Central memory CD8-positive, alpha-beta T cell (primary cell): ENCODE data around the gene ATXN7L1.
A peak's percentile ranks its signal among the peaks of the same experiment; 100 is the strongest.

ENCODE experiments used
- ATAC-seq: fragments of 150-1000 bp; cut with Tn5 transposase; replicated peaks from 2 replicates; pipeline ENCODE4 v1.10.0; 2022; ENCODE audit warnings: mild to moderate bottlenecking, moderate FRiP score, moderate number of reproducible peaks; ENCODE audit not compliant: poor library complexity, severe bottlenecking; ENCODE audit errors: extremely low read depth
- DNase-seq, 2 donors: peaks; one replicate each; pipeline ENCODE4 v3.0.0; 2021; ENCODE audit warnings: low spot score in 2 of 2
- H3K27ac Mint-ChIP-seq: one replicate; pipeline ENCODE4 v1.8.0; 2022; ENCODE audit warnings: low read depth, mild to moderate bottlenecking, moderate library complexity, mixed read lengths
- H3K27me3 Mint-ChIP-seq: one replicate; pipeline ENCODE4 v1.8.0; 2022; ENCODE audit warnings: mixed read lengths
- H3K36me3 Mint-ChIP-seq: one replicate; pipeline ENCODE4 v1.8.0; 2022; ENCODE audit warnings: mild to moderate bottlenecking, moderate library complexity, mixed read lengths; ENCODE audit not compliant: insufficient read depth
- H3K4me1 Mint-ChIP-seq: one replicate; pipeline ENCODE4 v1.8.0; 2022; ENCODE audit warnings: mixed read lengths
- H3K4me3 Mint-ChIP-seq: one replicate; pipeline ENCODE4 v1.8.0; 2022; ENCODE audit warnings: mild to moderate bottlenecking, moderate library complexity, mixed read lengths
- H3K9me3 Mint-ChIP-seq: one replicate; pipeline ENCODE4 v1.8.0; 2022; ENCODE audit warnings: mixed read lengths

Gene ATXN7L1

GRCh38 chr7:105827151-105827875 is 49.1 kb downstream of the ATXN7L1 start:
- Mint-ChIP-seq H3K27me3 (no peaks in the 10 kb centered on the region), H3K27ac (no peak overlapping the region), H3K4me1 (peaks cover 38% of the 10 kb centered on the region), H3K4me3 (no peak overlapping the region), H3K36me3 (peaks cover 4% of the 10 kb centered on the region), H3K9me3 (peaks cover 5% of the 10 kb centered on the region)
- DNase-seq (no peak), ATAC-seq (no peak)

GRCh38 chr7:105826143-105826542 is 50.3 kb downstream of the ATXN7L1 start:
- Mint-ChIP-seq H3K36me3 (peaks cover 4% of the 10 kb centered on the region), H3K9me3 (peaks cover 5% of the 10 kb centered on the region), H3K27me3 (no peaks in the 10 kb centered on the region), H3K27ac (peak overlapping the region; percentile 23), H3K4me1 (peaks cover 32% of the 10 kb centered on the region), H3K4me3 (no peak overlapping the region)
- ATAC-seq (no peak), DNase-seq (no peak)

- H3K27me3 Mint-ChIP-seq = no peaks in the 10 kb centered on the region
- peak overlapping the region; percentile 23 for H3K27ac Mint-ChIP-seq
- H3K9me3 Mint-ChIP-seq = peaks cover 5% of the 10 kb centered on the region
- peaks cover 37% of the 10 kb centered on the region for H3K4me1 Mint-ChIP-seq
- ATAC-seq (no peak), DNase-seq (no peak)
- no peak overlapping the region for H3K4me3 Mint-ChIP-seq
- H3K36me3 Mint-ChIP-seq = peaks cover 6% of the 10 kb centered on the region
These were observed 51.0 kb downstream of the ATXN7L1 start for GRCh38 chr7:105825371-105825770.

- peaks cover 7% of the 10 kb centered on the region for H3K36me3 Mint-ChIP-seq
- ATAC-seq = no peak
- H3K27ac Mint-ChIP-seq = peak overlapping the region; percentile 8
- H3K9me3 Mint-ChIP-seq = peaks cover 5% of the 10 kb centered on the region
- no peaks in the 10 kb centered on the region for H3K27me3 Mint-ChIP-seq
- DNase-seq = no peak
- H3K4me3 Mint-ChIP-seq = no peak overlapping the region
- peaks cover 38% of the 10 kb centered on the region for H3K4me1 Mint-ChIP-seq
These were observed 53.6 kb downstream of the ATXN7L1 start for GRCh38 chr7:105822806-105823205.

GRCh38 chr7:105821527-105821926 is 54.9 kb downstream of the ATXN7L1 start:
- DNase-seq (no peak), ATAC-seq (no peak)
- peaks cover 5% of the 10 kb centered on the region for H3K9me3 Mint-ChIP-seq
- H3K27ac Mint-ChIP-seq = no peak overlapping the region
- no peaks in the 10 kb centered on the region for H3K27me3 Mint-ChIP-seq
- peaks cover 38% of the 10 kb centered on the region for H3K4me1 Mint-ChIP-seq
- peaks cover 7% of the 10 kb centered on the region for H3K36me3 Mint-ChIP-seq
- no peak overlapping the region for H3K4me3 Mint-ChIP-seq

- H3K27me3 Mint-ChIP-seq = no peaks in the 10 kb centered on the region
- H3K9me3 Mint-ChIP-seq = peaks cover 5% of the 10 kb centered on the region
- H3K4me3 Mint-ChIP-seq = no peak overlapping the region
- ATAC-seq (no peak), DNase-seq (no peak)
- peaks cover 7% of the 10 kb centered on the region for H3K36me3 Mint-ChIP-seq
- H3K27ac Mint-ChIP-seq = no peak overlapping the region
- H3K4me1 Mint-ChIP-seq = peaks cover 47% of the 10 kb centered on the region
These were observed 55.9 kb downstream of the ATXN7L1 start for GRCh38 chr7:105820363-105821066.

- Mint-ChIP-seq H3K4me1 (peaks cover 41% of the 10 kb centered on the region), H3K27me3 (no peaks in the 10 kb centered on the region), H3K9me3 (peaks cover 5% of the 10 kb centered on the region), H3K36me3 (peaks cover 7% of the 10 kb centered on the region), H3K4me3 (no peak overlapping the region), H3K27ac (no peak overlapping the region)
- no peak for ATAC-seq
- no peak for DNase-seq
These were observed 56.8 kb downstream of the ATXN7L1 start for GRCh38 chr7:105819559-105819958.

- ATAC-seq = no peak
- Mint-ChIP-seq H3K27ac (no peak overlapping the region), H3K4me3 (no peak overlapping the region), H3K36me3 (peaks cover 5% of the 10 kb centered on the region), H3K4me1 (peaks cover 32% of the 10 kb centered on the region), H3K9me3 (no peaks in the 10 kb centered on the region), H3K27me3 (no peaks in the 10 kb centered on the region)
- no peak for DNase-seq
These were observed 59.3 kb downstream of the ATXN7L1 start for GRCh38 chr7:105816954-105817615.

- H3K4me1 Mint-ChIP-seq = peaks cover 33% of the 10 kb centered on the region
- no peaks in the 10 kb centered on the region for H3K9me3 Mint-ChIP-seq
- no peak overlapping the region for H3K4me3 Mint-ChIP-seq
- H3K27me3 Mint-ChIP-seq = no peaks in the 10 kb centered on the region
- H3K36me3 Mint-ChIP-seq = peaks cover 6% of the 10 kb centered on the region
- DNase-seq = no peak
- no peak overlapping the region for H3K27ac Mint-ChIP-seq
- no peak for ATAC-seq
These were observed 60.0 kb downstream of the ATXN7L1 start for GRCh38 chr7:105816266-105816843.

GRCh38 chr7:105815576-105815975 is 60.8 kb downstream of the ATXN7L1 start:
- Mint-ChIP-seq H3K36me3 (peaks cover 4% of the 10 kb centered on the region), H3K4me1 (peaks cover 38% of the 10 kb centered on the region), H3K27ac (no peak overlapping the region), H3K27me3 (no peaks in the 10 kb centered on the region), H3K9me3 (no peaks in the 10 kb centered on the region), H3K4me3 (no peak overlapping the region)
- ATAC-seq (no peak), DNase-seq (no peak)

- no peak overlapping the region for H3K4me3 Mint-ChIP-seq
- peaks cover 36% of the 10 kb centered on the region for H3K4me1 Mint-ChIP-seq
- H3K9me3 Mint-ChIP-seq = peaks cover 5% of the 10 kb centered on the region
- no peaks in the 10 kb centered on the region for H3K27me3 Mint-ChIP-seq
- ATAC-seq (no peak), DNase-seq (no peak)
- H3K36me3 Mint-ChIP-seq = peaks cover 1% of the 10 kb centered on the region
- no peak overlapping the region for H3K27ac Mint-ChIP-seq
These were observed 61.9 kb downstream of the ATXN7L1 start for GRCh38 chr7:105814481-105814880.

GRCh38 chr7:105811189-105811847 is 65.1 kb downstream of the ATXN7L1 start:
- Mint-ChIP-seq H3K36me3 (peaks cover 8% of the 10 kb centered on the region), H3K9me3 (peaks cover 5% of the 10 kb centered on the region), H3K4me3 (no peak overlapping the region), H3K4me1 (peaks cover 58% of the 10 kb centered on the region), H3K27ac (peak overlapping the region; percentile 92), H3K27me3 (no peaks in the 10 kb centered on the region)
- ATAC-seq (no peak), DNase-seq (no peak)
